NCI-H2171 treated with DMSO at 0.1 percent for 48 hours (cell line): Measurements from ENCODE around the gene RASGRF2.

ENCODE experiments used
- DNase-seq: peaks from one replicate; lab custom pipeline; 2025; lab: John Stamatoyannopoulos, UW

The RASGRF2 gene, protein sequence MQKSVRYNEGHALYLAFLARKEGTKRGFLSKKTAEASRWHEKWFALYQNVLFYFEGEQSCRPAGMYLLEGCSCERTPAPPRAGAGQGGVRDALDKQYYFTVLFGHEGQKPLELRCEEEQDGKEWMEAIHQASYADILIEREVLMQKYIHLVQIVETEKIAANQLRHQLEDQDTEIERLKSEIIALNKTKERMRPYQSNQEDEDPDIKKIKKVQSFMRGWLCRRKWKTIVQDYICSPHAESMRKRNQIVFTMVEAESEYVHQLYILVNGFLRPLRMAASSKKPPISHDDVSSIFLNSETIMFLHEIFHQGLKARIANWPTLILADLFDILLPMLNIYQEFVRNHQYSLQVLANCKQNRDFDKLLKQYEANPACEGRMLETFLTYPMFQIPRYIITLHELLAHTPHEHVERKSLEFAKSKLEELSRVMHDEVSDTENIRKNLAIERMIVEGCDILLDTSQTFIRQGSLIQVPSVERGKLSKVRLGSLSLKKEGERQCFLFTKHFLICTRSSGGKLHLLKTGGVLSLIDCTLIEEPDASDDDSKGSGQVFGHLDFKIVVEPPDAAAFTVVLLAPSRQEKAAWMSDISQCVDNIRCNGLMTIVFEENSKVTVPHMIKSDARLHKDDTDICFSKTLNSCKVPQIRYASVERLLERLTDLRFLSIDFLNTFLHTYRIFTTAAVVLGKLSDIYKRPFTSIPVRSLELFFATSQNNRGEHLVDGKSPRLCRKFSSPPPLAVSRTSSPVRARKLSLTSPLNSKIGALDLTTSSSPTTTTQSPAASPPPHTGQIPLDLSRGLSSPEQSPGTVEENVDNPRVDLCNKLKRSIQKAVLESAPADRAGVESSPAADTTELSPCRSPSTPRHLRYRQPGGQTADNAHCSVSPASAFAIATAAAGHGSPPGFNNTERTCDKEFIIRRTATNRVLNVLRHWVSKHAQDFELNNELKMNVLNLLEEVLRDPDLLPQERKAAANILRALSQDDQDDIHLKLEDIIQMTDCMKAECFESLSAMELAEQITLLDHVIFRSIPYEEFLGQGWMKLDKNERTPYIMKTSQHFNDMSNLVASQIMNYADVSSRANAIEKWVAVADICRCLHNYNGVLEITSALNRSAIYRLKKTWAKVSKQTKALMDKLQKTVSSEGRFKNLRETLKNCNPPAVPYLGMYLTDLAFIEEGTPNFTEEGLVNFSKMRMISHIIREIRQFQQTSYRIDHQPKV (N-terminal part only)

DNA sequence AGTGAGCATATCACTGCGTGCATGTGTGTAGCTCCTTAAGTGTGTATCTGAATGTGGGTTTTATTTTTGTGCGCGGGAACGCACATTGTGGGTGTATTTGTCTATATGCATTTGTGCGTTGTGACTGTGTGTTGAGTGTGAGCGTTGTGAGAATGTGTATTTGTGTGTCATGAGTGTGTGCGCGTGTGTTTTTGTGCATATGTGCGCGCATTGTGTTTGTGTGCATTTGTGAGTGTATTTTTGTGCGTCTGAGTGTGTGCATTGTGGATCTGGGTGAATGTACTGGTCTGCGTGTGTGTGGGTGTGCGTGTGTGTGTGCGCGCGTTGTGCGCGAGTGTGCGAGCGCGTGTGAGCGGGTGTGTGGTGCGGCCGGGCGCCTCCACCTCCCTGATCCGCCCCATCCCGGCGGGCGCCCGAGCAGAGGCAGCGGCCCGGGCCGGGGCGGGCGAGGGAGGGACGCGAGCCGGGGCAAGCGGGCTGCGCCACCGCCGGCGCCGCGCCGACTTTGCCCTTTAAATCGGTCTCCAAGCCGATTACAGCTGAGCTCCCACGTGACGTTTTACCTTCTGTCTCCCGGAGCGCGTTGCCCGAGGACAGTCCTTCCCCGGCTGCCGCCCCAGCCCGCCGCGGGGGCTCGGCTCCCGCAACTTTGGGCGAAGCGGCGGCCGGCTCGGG lies at the start of gene RASGRF2:
RASGRF2 (plus strand) TSS at position 596 of the 675 bp plus-strand sequence. CDS start 376 bp downstream, outside the sequence.
- peak; percentile 25 for DNase-seq

DNA sequence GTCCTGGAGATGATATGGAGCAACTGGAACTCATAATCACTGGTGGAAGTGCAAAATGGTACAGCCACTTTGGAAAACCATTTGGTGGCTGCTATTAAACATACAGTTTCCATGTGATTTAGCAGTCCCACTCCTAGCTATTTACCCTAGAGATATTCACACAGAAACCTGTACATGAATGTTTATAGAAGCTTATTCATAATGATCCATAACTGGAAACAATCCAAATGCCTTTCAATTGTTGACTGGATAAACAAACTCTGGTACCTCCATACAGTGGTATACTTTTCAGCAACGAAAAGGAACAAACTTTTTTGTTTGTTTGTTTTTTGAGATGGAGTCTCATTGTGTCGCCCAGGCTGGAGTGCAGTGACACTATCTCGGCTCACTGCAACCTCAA lies 47.7 kb upstream of the RASGRF2 start:
- DNase-seq: no peak

GRCh38 chr5:80915716-80916115 lies 44.4 kb upstream of the RASGRF2 start:
- no peak for DNase-seq

GRCh38 chr5:80916676-80917075 lies 43.5 kb upstream of the RASGRF2 start:
- DNase-seq: no peak

DNA sequence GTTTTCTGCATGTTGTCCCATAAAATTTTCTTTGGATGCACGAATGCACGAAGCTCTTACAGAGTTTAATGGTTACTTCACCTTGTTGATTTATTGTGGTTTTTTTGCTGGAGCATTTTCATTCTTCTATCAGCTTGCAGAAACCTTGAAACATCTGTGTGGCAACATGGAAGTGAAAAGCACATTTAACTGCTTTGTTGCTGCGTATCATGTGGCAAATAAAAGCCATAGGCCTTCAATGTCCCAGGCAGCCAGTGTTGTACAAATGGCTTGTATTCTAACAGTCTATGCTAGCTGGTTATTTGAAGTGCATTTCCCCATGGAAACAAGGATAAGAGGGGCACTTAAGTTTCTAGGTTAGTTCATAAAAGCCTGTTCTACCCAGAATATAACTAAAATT lies 42.5 kb upstream of the RASGRF2 start:
- no peak for DNase-seq

DNA sequence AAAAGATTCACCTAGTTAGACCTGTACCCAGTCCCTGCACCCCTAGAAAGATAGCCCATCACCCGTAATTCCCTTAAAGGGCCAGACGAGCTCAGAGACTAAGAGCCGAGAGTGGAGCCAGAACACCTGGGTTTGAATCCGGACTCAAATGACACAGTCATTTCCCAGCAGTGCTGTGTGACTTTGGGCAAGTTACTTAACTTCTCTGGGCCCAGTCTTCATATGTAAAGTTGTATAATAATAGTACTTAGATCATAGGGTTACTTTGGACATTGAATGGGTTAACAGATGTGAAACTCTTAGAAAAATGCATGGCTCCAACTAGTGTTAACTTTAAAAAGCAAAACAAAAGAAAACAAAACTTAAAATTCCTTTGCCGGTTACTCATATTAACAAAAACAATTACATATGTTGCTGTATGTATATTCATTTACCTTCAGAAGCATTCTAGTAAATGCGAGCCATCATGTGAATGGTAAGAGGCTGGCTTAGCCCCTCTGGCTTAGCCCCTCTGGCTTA lies 40.4 kb upstream of the RASGRF2 start:
- DNase-seq: no peak

DNA sequence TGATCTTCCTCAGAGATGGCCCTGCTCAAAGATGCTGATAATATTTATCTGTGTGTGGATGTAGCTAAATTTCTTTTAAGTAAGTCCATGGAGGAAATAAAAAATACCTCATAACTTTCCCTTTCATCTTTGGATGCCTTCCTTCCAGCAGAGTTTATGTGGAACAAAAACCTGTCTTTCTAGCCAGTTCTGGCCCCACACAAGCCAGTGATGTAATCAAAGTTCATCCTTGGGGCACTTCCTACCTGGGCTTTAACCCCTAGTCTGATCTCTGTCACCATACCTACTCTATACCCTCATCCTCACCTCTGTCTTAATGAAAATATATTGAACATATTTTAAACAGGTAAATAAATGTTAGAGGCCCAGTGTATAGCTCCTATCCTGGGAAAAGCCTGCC lies 39.8 kb upstream of the RASGRF2 start:
- DNase-seq: no peak

DNA sequence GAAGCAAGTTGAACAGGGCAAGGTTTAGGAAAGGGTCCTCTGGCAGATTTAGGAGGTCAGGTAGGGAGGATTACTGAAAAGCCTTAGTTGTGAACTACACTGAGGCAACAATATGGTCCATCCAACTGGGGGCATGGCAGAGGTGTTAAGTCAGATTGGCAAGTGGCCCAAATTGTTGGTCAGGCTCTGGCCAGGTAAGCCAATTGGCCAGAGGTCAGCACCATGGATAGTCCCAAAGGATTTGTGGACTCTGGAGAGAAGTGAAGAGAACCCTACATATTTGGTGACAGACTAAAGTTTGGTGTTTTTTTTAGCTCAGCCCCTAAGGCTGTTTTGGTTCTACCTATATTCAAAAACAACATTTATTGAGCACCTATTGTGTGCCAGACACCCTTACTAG lies 39.1 kb upstream of the RASGRF2 start:
- DNase-seq: no peak

GRCh38 chr5:80925931-80926330 lies 34.2 kb upstream of the RASGRF2 start:
- no peak for DNase-seq

- DNase-seq: no peak
These were observed 33.6 kb upstream of the RASGRF2 start for GRCh38 chr5:80926536-80926935.

GRCh38 chr5:80926979-80927656 lies 33.0 kb upstream of the RASGRF2 start:
- no peak for DNase-seq

GRCh38 chr5:80928073-80928472 lies 32.1 kb upstream of the RASGRF2 start:
- DNase-seq: no peak

- DNase-seq: no peak
These were observed 29.2 kb upstream of the RASGRF2 start for GRCh38 chr5:80930940-80931339.

DNA sequence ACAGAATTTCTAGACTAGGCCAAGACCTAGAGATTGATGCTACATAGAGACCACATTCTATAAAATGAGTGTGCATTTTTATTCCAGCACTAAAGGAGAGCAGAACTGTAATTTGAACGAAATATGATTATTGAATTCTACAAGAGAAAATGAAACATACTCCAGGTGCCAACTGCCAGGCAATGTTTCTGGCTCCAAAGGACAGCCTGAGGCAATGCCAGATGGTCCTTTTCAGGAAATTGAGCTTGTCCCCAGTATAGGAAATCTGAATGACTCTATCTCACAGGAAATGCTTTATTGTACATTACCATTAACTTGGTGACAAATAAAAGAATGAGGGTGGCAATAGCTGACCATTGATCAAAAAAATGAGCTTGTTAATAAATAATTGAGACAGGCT lies 28.8 kb upstream of the RASGRF2 start:
- DNase-seq: no peak

DNA sequence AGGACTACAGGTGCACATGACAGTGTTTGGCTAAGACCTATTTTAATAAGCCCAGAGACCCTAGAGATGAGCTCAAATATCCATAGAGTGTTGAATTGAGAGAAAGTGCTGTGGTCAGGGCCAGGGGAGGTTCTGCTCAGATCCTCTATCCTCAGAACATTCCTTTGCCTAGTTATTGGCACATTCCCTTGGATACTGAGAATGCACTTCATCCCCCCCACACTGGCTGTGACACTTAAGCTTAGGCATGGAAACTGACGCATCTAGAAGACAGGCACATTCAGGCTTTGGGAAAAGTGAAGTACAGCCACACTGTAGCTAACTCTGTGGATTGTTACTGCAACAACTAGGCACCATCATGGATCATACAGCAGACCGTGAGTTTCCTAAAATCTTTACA lies 27.1 kb upstream of the RASGRF2 start:
- no peak for DNase-seq

- DNase-seq: no peak
These were observed 25.4 kb upstream of the RASGRF2 start for GRCh38 chr5:80934751-80935150.

DNA sequence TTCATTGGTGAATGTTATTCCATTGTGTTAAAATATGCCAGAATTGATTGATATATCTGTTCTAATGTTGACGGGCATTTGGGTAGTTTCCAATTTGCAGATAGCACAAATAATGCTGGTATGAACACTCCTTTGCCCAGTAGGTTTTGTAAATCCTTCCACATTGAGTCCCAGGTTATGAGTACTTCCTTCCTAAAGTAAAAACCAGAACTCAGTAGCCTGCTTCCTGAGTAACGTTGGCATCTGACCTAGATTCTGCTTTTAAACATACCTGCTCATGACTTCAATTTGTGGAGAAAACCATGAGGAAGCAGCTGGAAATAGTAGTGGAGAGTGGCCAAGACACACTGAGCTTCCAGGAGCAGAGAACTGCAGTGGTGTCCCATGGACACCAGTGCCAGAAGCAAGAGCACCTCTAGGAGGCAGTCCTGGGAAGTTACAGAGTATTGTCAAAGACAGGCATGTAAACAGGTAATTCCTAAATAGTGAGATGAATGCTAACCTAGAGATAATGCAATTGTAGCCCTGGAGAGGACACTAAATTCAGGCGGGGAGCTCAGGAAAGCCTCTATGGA lies 24.3 kb upstream of the RASGRF2 start:
- no peak for DNase-seq

DNA sequence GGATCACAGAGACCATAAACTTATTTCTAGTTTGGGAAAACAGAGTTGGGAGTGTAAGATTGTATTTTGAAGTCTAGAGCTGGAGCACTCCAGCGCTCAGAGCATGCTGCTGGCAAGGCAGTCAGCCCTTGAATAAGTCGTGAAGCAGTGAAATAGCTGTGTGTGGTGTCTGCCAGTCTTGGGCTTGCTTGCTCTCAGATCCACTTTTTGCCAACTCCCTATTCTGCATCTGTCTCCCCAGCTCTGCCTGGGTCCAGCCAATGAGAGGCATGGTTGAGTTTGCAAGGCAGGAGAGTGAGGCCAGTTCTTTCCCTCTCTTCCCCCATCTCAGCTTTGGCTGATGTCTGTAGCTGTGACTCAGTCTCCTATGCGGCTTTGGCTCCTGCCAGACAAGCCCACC lies 23.3 kb upstream of the RASGRF2 start:
- no peak for DNase-seq

- no peak for DNase-seq
These were observed 22.4 kb upstream of the RASGRF2 start for GRCh38 chr5:80937584-80938356.

DNA sequence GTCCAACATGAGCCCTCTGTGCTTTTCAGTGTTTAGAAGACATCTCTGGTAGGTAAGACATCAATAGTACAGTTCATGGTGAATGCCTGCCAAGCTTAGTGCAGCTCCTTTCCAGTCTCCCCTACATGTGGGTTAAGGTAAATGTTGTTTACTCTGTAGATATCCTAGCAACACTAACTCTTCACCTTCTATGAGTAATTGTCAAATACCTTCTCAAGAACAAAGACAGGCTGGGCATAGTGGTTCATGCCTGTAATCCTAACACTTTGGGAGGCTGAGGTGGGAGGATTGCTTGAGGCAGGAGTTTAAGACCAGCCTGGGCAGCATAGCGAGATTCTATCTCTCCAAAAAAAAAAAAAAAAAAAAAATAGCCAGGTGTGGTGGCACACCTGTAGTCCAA lies 18.7 kb upstream of the RASGRF2 start:
- DNase-seq: no peak
